Heart right ventricle (tissue), 16 donors: ENCODE data around the gene SNX1. TPM values are rescaled to one million over a fixed set of nuclear protein-coding genes. Genes with fewer than 3 reads are reported as not detected.
"Not testable (repeated sequence)": the region's sequence is repeated elsewhere in the genome, so short reads cannot be mapped to it uniquely, and the experiment has no call there.

ENCODE experiments used
- ATAC-seq, 8 donors: fragments of 200-7000 bp; cut with Tn5 transposase; one replicate each; pipeline ENCODE4 v1.9.1; 2020; ENCODE audit warnings: mild to moderate bottlenecking in 8 of 8, moderate library complexity in 8 of 8, moderate number of reproducible peaks in 1 of 8
- DNase-seq, 2 donors: peaks; one replicate each; pipeline ENCODE4 v3.0.0-alpha.2; 2020
- H3K27ac ChIP-seq, 10 donors: fragments of 200-600 bp; sonication (generic) in 2 of 10; one replicate each; pipeline versions ENCODE4 v1.5.0 to v1.8.0; 2020 to 2022; ENCODE audit warnings: mild to moderate bottlenecking in 3 of 10
- H3K27me3 ChIP-seq, 7 donors: fragments of 200-600 bp; one replicate each; pipeline ENCODE4 v1.8.0; 2021 to 2022; ENCODE audit warnings: mild to moderate bottlenecking in 2 of 7
- H3K36me3 ChIP-seq, 9 donors: fragments of 200-600 bp; sonication (generic) in 1 of 9; one replicate each; pipeline versions ENCODE4 v1.5.0 to v1.8.0; 2020 to 2022; ENCODE audit warnings: mild to moderate bottlenecking in 2 of 9
- H3K4me1 ChIP-seq, 9 donors: fragments of 200-600 bp; sonication (generic) in 1 of 9; one replicate each; pipeline versions ENCODE4 v1.5.0 to v1.8.0; 2020 to 2022; ENCODE audit warnings: mild to moderate bottlenecking in 4 of 9
- H3K4me3 ChIP-seq, 10 donors: fragments of 200-600 bp; sonication (generic) in 2 of 10; one replicate each; pipeline versions ENCODE4 v1.5.0 to v1.8.0; 2020 to 2022; ENCODE audit warnings: mild to moderate bottlenecking in 7 of 10, moderate library complexity in 2 of 10
- H3K9me3 ChIP-seq, 11 donors: fragments of 200-600 bp in 10 of 11; sonication (generic) in 2 of 11; one replicate each; pipeline versions ENCODE4 v1.5.0 to v1.8.0; 2013 to 2022; ENCODE audit warnings: mild to moderate bottlenecking in 2 of 11, control low read depth in 1 of 11, moderate library complexity in 1 of 11
- WGBS, 2 donors: extraction: QIAGEN DNeasy Blood & Tissue Kit; methylation state at CpG; one replicate each; pipeline ENCODE4 v1.1.7; 2013; ENCODE audit warnings: inconsistent platforms in 1 of 2; 5-methylcytosine and 5-hydroxymethylcytosine counted together
- intact Hi-C, 10 donors: fragments of 100-400 bp; cut with DNase I; formaldehyde crosslinking; loops; one replicate each; pipeline versions ENCODE4 v1.11.1 to v1.14.2; 2022
- polyA plus RNA-seq, 2 donors: library from polyadenylated mRNA; stranded (reverse); fragments of 200-250 nt; gene quantifications; one replicate each; pipeline ENCODE4 v1.2.3, GENCODE V29; 2013
- total RNA-seq, 10 donors: library from RNA; stranded (reverse); fragmentation: NEBNext Ultra II Directional in 3 of 10; extraction: Animal tissue kit (Norgen Biotek cat#: 25700) in 3 of 10; gene quantifications; one replicate each; pipeline versions ENCODE4 v1.2.1 to v1.2.4, GENCODE V29; 2021 to 2023
- TF ChIP-seq, protein P1 (sequence below), 9 donors: fragments of 200-600 bp; sonication (generic) in 2 of 9; IDR thresholded peaks; one replicate each; pipeline versions ENCODE4 v1.5.0 to v1.8.0; 2021 to 2022; ENCODE audit warnings: antibody characterized with exemption in 9 of 9, mild to moderate bottlenecking in 5 of 9, moderate library complexity in 1 of 9
- donor health status: Arrhythmogenic right ventricular cardiomyopathy.
- donor health status: ischemic (EF 13 %, LVEDD 7.1; RV severe dilation, severe dysfunction).
- donor health status: healthy with polysubstance abuse.
- donor health status: DM: no; HTN: yes; CAD: no.
- donor health status: DM: no; HTN: no; CAD: no.
- donor health status: ischemic (EF 25% LVEDD 6.9; RV normal size, moderate dysfunction).
- donor health status: ischemic (EF 25% LVEDD 5.7; RV mildly dilated, moderate dysfunction).
- donor health status: healthy.
- donor health status: DM: yes; HTN: yes; CAD: no.
- donor health status: Ischemic cardiomyopathy.
- donor health status: ischemic (EF 35%, LVEDD 5.7; RV mildly dilated, moderate dysfunction).
- donor health status: nonischemic (EF 11% LVEDD 7.7; RV severe dilation, severe dysfunction).
- donor health status: DM: yes; HTN: yes; CAD: no.
- donor health status: PGD.
- donor health status: ischemic (EF 29% LVEDD 5.4; RV normal size, mild dysfunction).
- donor health status: nonischemic (EF 23%, LVEDD 6.1; RV moderate dilation, normal function).

SNX1 gene
- total and polyA plus RNA-seq, 12 donors: 44.9 to 110 (median 88.7) TPM

DNA sequence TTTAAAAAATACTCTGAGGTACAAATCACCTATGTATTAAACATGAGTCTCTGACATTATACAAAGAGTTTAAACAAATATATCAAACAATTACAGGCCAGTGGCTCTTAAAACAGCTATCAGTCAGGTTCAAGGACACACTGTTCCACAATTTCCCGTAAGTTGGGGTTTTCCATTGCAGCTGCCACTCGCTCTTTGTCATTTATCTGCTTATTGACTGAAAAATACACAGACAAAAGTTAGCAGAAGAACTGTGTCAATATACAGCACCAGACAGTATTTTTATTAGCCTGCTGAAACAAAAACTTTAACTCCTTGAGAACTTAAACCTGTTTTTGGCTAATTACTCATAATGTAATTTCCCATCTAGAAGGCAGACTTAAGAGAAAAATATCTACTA lies 23.0 kb upstream of the SNX1 start:
- no peak overlapping the region for H3K4me3 ChIP-seq
- intact Hi-C loops: loop anchor here in 2 of 10 donors (5.0 kb wide), 1 partner anchor 461 kb away; no protein-coding TSS in a partner anchor
- peaks cover 0 to 49% (median 25%) of the 10 kb centered on the region in 9 donors for H3K36me3 ChIP-seq
- WGBS, 2 donors: 81 to 98% methylated on average over 2 of the region's 2 CpGs
- ATAC-seq: no peak
- no peaks in the 10 kb centered on the region for H3K9me3 ChIP-seq
- no peaks in the 10 kb centered on the region for H3K27me3 ChIP-seq
- peaks cover 0 to 57% (median 20%) of the 10 kb centered on the region in 9 donors for H3K4me1 ChIP-seq
- peak overlapping the region in 1 of 10 donors; percentile 11 for H3K27ac ChIP-seq
- no peak for DNase-seq
- TF ChIP-seq, protein P1, sequence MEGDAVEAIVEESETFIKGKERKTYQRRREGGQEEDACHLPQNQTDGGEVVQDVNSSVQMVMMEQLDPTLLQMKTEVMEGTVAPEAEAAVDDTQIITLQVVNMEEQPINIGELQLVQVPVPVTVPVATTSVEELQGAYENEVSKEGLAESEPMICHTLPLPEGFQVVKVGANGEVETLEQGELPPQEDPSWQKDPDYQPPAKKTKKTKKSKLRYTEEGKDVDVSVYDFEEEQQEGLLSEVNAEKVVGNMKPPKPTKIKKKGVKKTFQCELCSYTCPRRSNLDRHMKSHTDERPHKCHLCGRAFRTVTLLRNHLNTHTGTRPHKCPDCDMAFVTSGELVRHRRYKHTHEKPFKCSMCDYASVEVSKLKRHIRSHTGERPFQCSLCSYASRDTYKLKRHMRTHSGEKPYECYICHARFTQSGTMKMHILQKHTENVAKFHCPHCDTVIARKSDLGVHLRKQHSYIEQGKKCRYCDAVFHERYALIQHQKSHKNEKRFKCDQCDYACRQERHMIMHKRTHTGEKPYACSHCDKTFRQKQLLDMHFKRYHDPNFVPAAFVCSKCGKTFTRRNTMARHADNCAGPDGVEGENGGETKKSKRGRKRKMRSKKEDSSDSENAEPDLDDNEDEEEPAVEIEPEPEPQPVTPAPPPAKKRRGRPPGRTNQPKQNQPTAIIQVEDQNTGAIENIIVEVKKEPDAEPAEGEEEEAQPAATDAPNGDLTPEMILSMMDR (IDR thresholded peaks at IDR 0.05): no peak

DNA sequence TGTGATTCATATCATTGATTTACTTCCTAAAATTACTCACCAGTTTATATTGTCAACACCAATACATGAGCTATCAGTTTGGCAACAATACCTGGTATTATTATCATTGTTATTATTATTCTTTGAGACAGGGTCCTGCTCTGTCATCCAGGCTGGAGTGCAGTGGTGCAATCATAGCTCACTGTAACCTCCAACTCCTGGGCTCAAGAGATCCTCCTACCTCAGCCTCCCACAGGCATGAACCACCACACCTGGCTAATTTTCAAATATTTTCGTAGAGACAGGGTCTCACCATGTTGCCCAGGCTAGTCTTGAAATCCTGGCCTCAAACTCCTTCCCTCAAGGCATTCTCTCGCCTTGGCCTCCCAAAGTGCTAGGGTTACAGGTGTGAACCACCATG lies 22.3 kb upstream of the SNX1 start:
- not testable (repeated sequence) for H3K9me3 ChIP-seq, DNase-seq, H3K4me3 ChIP-seq, H3K27me3 ChIP-seq, ATAC-seq
- peaks cover 0 to 55% (median 25%) of the 10 kb centered on the region in 9 donors for H3K36me3 ChIP-seq
- 96 to 97% methylated on average over 2 of the region's 2 CpGs for WGBS, 2 donors
- H3K27ac ChIP-seq: peak overlapping the region in 1 of 10 donors; percentile 11
- H3K4me1 ChIP-seq: peaks cover 0 to 55% (median 18%) of the 10 kb centered on the region in 9 donors
- intact Hi-C loops: loop anchor here in 2 of 10 donors (5.0 kb wide), 1 partner anchor 461 kb away; no protein-coding TSS in a partner anchor

DNA sequence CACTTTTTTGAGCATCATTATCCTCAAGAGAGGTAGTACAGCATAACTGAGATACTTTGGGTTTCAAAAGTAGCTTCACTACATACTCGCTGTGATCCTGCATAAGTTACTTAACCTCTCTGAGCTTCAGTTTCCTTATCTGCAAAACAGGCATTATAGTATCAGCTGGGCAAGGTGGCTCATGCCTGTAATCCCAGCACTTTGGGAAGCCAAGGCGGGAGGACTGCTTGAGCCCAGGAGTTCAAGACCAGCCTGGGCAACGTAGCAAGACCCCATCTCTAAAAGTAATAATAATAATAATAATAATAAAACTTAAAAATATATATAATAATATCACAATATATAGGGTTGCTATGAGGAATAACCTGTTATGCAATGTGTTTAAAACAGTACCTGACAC lies 13.0 kb upstream of the SNX1 start:
- Histone ChIP-seq H3K4me3 (no peak overlapping the region), H3K27me3 (no peaks in the 10 kb centered on the region), H3K9me3 (no peaks in the 10 kb centered on the region), H3K36me3 (peaks cover 0 to 98% (median 24%) of the 10 kb centered on the region in 9 donors), H3K4me1 (no peaks in the 10 kb centered on the region), H3K27ac (no peak overlapping the region)
- TF ChIP-seq, protein P1 (IDR thresholded peaks at IDR 0.05): no peak
- DNase-seq (no peak), ATAC-seq (no peak)
- 78 to 82% methylated on average over 3 of the region's 3 CpGs for WGBS, 2 donors
- intact Hi-C loops: no loop called here

DNA sequence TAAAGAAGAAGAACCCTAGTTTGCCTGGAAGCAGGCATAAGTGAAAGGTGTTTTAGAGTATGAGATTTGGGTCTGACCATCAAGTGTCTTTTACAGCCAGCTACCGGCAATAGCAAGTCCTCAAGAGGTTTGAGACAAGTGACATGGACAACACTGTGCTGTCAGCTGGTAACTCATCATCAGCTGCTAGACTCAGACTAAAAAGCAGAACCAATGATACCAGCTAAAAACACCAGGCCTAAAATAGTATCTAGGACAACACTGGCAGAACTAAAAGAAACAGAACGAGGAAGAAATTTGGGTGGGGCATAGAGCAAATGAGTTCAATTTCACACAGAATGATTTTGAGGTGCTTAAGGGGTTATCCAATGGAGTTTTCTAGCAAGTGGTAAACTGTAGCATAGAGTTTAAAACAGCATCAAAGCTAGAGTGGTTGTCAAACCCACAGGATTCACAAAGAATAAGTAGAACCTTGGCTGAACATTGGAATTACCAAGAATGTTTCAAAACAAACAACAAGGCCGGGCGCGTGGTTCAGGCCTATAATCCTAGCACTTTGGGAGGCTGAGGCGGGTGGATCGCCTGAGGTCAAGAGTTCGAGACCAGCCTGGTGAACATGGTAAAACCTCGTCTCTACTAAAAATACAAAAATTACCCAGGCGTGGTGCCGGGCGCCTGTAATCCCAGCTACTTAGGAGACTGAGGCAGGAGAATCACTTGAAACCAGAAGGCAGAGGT lies 6.1 kb upstream of the SNX1 start:
- Histone ChIP-seq H3K36me3 (peaks cover 0 to 56% (median 18%) of the 10 kb centered on the region in 9 donors), H3K9me3 (no peaks in the 10 kb centered on the region), H3K4me1 (peaks cover 0 to 58% (median 52%) of the 10 kb centered on the region in 9 donors), H3K27ac (peak overlapping the region; percentile 24 to 96 (median 63)), H3K27me3 (no peaks in the 10 kb centered on the region), H3K4me3 (no peak overlapping the region)
- ATAC-seq (peak in 2 of 8 donors; percentile 16 to 26), DNase-seq (no peak)
- intact Hi-C loops: loop anchor here in 4 of 10 donors (5.0 to 10.0 kb wide), 4 partner anchors 63 to 295 kb away; partner anchors contain the start of genes SNX22 (in 3 of the 4), PCLAF (in 1 of the 4) and TRIP4 (in 1 of the 4)
- WGBS, 2 donors: 72 to 81% methylated on average over 12 of the region's 12 CpGs
- TF ChIP-seq, protein P1 (IDR thresholded peaks at IDR 0.05): no peak
